HG03575 (cell line): ENCODE measurements around the gene NARF.
"Not testable (repeated sequence)": the region's sequence is repeated elsewhere in the genome, so short reads cannot be mapped to it uniquely, and the experiment has no call there.

Experiments used
- ATAC-seq: cut with Tn5 transposase; IDR thresholded peaks from one replicate; pipeline ENCODE4 v1.9.1; 2021; ENCODE audit not compliant: unreplicated experiment, insufficient number of reproducible peaks, low FRiP score; ENCODE audit errors: extremely low read depth

Gene NARF

DNA sequence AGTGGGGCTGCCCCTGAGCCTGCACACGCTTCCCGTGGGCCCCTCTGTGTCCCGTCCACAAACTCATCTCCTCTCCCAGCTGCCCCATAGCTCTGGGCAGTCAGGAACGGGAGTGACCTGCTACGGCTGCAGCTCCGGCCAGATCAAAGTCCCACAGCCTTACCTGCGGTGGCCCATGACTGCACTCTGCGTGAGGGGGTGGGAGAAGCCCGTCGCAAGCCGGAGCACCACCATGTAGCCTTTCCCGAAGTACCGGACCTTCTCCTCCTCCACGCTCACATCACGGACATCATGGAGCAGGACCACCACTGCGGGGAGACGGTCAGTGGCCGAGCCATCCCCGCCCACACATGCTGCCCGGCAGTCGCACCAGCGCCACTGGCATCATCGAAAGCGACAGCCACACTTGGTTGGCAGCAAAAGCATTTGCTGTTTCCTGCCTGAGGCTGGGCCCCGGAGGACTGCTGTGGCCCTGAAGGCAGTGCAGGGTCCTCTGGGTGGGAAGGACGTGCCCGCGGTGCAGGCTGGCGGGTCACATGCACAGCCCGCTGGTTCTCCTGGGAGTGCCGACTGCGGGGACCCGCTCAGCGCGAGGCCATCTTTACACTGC lies 14.2 kb upstream of the NARF start:
- no peak for ATAC-seq

GRCh38 chr17:82444941-82445521 lies 13.5 kb upstream of the NARF start:
- ATAC-seq = no peak

DNA sequence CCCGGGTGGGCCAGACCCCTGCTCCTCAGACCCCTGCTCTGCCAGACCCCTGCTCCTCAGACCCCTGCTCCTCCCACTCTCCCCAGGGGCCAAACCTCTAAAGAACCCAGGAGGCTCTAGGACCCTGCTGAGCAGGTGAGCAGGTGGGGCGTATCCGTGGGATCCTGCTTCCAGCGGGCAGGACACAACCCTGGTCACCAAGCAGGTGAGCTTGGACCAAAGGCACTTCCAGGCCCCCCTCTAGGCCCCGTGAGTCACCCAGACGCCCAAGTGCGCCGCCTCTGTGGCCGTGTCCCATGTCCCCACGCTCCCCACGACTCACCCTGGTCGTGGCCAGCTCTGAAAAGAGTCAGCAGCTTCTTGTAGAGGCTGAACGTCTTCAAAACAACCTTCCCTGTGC lies 13.0 kb upstream of the NARF start:
- no peak for ATAC-seq

- ATAC-seq = no peak
These were observed 12.4 kb upstream of the NARF start for GRCh38 chr17:82446124-82446523.

- ATAC-seq = no peak
These were observed 11.9 kb upstream of the NARF start for GRCh38 chr17:82446649-82447048.

DNA sequence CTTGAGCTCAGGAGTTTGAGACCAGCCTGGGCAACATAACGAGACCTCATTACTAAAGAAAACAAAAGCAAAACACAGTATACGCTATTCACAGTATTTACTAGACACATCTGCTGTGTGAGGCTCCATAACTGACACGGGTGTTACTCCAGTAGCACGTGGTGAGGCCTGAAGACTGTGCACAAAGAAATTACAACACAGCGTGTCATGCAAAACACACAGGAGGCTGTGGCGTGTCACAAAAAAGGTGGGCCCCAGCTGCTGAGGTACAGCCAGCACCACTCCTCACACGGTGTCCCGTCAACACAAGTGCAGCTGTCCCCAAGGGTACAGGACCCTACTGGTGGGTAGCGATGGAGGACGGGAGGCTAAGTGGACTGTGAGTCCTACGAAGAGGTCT lies 10.7 kb upstream of the NARF start:
- ATAC-seq = no peak

GRCh38 chr17:82449131-82449882 lies 9.2 kb upstream of the NARF start:
- no peak for ATAC-seq

DNA sequence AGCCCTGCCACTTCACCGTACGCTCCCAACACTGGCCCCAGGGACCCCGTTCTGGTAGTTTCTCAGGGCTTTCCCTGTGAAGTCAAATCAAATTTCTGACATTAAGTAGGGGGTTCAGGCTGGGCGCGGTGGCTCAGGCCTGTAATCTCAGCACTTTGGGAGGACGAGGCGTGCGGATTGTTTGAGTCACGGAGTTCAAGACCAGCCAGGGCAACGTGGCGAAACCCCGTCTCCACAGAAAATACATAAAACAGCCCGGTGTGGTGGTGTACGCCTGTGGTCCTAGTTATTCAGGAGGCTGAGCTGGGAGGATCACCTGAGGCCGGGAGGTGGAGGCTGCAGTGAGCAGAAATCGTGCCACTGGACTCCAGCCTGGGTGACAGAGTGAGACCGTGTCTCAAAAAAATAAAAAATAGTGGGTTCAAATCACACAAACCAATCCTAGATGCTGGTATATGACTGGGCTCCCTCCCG lies 8.6 kb upstream of the NARF start:
- ATAC-seq = no peak

DNA sequence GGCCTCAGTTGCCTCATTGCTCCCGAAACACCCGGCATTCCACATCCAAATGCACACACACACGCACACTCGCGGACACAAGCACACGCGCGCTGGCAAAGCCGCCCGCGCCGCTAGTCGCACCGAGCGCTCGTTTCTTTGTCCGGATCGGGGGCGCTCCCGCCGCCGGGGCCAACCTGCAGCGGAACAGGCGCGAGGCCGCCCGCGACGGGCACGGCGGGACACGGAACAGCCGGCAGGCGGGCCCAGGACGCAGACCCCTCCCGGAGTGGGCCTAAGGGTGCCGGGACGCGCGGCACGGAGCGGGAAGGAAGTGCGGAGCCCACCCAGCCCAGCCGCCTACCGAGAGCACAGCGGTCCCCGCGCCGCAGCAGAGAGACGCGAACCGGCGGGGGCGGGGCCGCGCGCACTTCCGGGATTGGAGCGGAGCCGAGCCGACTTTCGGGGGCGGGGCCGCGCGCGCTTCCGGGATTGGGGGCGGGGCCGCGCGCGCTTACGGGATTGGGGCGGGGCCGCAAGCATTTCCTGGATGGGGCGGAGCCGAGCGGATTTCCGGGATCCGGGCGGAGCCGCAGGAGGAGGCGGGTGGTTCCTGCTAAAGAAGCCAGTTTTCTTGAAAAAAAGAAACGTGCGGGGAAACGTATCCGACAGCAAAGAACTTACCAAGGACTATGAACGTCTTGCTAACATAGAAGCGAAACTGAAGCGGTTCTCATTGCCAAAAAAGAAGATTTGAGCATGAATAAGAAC lies 8.0 kb upstream of the NARF start, which contains the start of gene CYBC1:
Gene CYBC1, minus strand, starts transcription at position 396 of the 750 bp plus-strand sequence. CDS start 1,498 bp downstream, outside the sequence.
- ATAC-seq = no peak

DNA sequence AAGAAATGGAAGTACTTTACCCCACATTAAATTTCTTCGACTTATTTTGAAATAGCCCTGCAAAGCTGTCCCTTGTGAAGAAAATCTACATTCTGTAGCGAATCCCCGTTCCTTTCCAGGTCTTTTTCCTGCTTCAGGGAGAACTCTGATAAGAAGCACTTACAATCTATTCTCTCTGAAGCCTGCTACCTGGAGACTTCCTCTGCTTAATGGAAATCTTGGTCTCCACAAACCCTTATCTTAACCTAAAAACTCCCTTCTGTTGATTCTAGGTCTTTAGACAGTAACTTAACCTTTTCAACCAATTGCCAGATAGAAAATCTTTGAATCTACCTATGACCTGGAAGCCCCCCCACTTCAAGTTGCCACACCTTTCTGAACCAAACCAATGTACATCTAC lies 6.4 kb upstream of the NARF start:
- no peak for ATAC-seq

GRCh38 chr17:82453151-82453550 lies 5.4 kb upstream of the NARF start:
- ATAC-seq = not testable (repeated sequence)

- ATAC-seq = not testable (repeated sequence)
These were observed 4.8 kb upstream of the NARF start for GRCh38 chr17:82453706-82454105.

- ATAC-seq = no peak
These were observed 1.2 kb upstream of the NARF start for GRCh38 chr17:82457073-82457928.

DNA sequence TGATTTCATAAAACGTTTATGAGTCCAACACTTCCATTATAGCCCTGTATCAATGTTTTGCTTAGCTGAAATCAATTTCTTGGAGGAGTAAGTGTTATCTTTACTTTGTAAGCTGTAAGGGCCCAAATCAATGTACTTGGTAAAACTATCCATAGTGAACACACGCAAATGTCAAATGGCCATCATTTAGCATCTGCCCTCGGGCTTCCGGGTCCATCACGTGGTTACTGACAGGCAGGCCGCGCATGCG lies 687 bp upstream of the NARF start:
- ATAC-seq = no peak

DNA sequence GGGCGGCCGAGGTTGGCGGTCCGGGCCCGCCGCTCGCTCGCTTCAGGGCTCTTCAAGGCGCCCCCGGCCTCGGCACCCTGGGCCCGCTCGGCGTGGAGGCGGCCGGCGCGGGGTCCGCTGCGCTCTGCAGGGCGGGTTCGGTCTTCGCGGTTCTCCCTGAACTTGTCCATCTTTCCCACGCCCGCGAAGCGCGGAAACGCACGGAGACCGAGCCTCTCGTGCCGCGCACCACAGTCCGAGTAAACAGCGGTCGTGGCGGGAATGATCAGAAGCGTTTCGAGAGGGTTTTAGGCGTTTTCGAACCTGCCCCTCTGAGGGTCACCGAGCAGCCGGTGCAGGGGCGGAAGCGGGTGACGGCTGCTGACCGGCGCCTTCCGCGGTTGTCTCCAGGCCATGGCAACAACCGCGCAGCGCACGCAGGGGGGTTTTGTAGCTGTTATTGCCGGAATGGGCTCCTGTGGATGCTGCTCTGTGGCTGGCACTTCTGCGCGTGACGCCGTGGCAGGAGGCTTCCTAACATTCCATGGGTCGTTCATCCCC lies 414 bp downstream of the NARF start:
- no peak for ATAC-seq

GRCh38 chr17:82459936-82460335 lies 1.4 kb downstream of the NARF start:
- ATAC-seq = not testable (repeated sequence)

- no peak for ATAC-seq
These were observed 3.4 kb downstream of the NARF start for GRCh38 chr17:82461827-82462524.

DNA sequence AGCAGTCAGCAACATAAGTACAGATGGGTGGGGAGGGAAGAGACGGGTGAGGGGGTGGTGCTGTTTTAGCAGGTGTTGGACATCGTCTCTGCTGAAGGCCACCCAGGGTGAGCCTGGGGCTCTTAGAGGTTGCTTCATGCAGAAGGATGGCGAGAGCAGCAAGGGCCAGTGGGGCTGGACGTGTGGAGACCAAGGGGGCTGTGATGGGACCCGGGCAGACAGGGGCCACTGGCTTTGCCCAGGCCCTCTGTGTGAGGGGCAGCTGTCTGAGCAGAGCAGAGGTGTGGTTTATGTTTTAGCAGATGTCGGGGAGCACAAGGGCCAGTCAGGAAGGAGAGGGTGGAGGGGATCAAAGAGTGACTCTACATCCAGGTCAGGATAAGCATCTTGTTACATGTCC lies 4.8 kb downstream of the NARF start:
- no peak for ATAC-seq
